Neural progenitor cell (in vitro differentiated cells): ENCODE data around the gene ADA.

Experiments used
- EZH2 ChIP-seq: fragments of 200-600 bp; sonication (generic); IDR thresholded peaks from 2 replicates; pipeline ENCODE4 v1.6.1; 2017; ENCODE audit warnings: antibody characterized with exemption, mild to moderate bottlenecking, moderate library complexity
- EZH2phosphoT487 ChIP-seq: fragments of 200-600 bp; sonication (generic); IDR thresholded peaks from 2 replicates; pipeline ENCODE4 v1.6.1; 2017; ENCODE audit warnings: antibody characterized with exemption
- TF ChIP-seq, protein P1 (sequence below): fragments of 200-600 bp; sonication (generic); IDR thresholded peaks from 2 replicates; pipeline ENCODE4 v1.5.1; 2017; ENCODE audit warnings: antibody characterized with exemption, mild to moderate bottlenecking

DNA sequence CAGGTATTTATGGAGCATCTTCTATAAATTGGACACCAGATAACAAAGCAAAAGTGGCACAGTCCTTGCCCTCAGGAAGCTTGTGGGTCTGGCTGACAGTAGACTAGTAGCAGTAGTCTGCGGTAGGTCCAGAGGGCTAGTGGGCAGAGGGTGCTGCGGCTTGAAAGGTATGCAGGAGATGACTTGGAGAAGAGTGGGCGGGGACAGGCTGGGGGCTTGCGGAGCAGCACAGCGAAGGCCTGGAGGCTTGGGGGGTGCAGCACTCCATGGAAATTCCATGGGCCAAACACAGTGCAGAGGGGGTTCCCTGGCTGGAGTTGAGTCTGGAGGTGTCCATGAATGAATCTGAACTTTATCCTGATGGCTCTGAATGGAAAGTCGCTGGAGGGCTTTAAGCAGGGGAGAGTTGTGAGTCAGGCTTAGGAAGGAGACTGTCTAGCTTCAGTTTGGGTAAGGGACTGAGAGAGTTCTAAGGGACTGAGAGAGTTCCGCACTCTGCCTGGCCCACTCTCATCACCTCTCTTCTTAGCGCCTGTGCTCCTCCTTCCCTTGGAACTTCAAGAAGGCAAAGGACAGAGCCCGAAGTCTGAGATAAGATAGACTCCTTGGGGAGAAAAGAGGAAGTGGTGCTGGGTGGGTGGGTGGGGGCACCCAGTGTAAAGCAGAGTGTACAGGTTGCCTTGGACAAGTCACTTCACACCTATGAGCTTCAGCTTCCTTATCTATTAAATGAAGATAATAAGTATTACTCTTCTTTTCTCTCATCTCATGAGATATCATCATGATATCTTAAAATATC is 60.3 kb downstream of the ADA start:
- TF ChIP-seq, protein P1, sequence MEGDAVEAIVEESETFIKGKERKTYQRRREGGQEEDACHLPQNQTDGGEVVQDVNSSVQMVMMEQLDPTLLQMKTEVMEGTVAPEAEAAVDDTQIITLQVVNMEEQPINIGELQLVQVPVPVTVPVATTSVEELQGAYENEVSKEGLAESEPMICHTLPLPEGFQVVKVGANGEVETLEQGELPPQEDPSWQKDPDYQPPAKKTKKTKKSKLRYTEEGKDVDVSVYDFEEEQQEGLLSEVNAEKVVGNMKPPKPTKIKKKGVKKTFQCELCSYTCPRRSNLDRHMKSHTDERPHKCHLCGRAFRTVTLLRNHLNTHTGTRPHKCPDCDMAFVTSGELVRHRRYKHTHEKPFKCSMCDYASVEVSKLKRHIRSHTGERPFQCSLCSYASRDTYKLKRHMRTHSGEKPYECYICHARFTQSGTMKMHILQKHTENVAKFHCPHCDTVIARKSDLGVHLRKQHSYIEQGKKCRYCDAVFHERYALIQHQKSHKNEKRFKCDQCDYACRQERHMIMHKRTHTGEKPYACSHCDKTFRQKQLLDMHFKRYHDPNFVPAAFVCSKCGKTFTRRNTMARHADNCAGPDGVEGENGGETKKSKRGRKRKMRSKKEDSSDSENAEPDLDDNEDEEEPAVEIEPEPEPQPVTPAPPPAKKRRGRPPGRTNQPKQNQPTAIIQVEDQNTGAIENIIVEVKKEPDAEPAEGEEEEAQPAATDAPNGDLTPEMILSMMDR, result no peak
- TF ChIP-seq EZH2, result no peak
- no peak for TF ChIP-seq EZH2phosphoT487
